GM10847 (cell line): ENCODE results near the gene PLEKHO2.
A peak's percentile ranks its signal among the peaks of the same experiment; 100 is the strongest.

Source experiments
- POLR2A ChIP-seq: IDR thresholded peaks from 2 replicates; pipeline ENCODE4 v1.6.1; 2011; ENCODE audit not compliant: insufficient read length; ENCODE audit errors: extremely low read depth

Gene PLEKHO2, protein sequence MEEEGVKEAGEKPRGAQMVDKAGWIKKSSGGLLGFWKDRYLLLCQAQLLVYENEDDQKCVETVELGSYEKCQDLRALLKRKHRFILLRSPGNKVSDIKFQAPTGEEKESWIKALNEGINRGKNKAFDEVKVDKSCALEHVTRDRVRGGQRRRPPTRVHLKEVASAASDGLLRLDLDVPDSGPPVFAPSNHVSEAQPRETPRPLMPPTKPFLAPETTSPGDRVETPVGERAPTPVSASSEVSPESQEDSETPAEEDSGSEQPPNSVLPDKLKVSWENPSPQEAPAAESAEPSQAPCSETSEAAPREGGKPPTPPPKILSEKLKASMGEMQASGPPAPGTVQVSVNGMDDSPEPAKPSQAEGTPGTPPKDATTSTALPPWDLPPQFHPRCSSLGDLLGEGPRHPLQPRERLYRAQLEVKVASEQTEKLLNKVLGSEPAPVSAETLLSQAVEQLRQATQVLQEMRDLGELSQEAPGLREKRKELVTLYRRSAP

DNA sequence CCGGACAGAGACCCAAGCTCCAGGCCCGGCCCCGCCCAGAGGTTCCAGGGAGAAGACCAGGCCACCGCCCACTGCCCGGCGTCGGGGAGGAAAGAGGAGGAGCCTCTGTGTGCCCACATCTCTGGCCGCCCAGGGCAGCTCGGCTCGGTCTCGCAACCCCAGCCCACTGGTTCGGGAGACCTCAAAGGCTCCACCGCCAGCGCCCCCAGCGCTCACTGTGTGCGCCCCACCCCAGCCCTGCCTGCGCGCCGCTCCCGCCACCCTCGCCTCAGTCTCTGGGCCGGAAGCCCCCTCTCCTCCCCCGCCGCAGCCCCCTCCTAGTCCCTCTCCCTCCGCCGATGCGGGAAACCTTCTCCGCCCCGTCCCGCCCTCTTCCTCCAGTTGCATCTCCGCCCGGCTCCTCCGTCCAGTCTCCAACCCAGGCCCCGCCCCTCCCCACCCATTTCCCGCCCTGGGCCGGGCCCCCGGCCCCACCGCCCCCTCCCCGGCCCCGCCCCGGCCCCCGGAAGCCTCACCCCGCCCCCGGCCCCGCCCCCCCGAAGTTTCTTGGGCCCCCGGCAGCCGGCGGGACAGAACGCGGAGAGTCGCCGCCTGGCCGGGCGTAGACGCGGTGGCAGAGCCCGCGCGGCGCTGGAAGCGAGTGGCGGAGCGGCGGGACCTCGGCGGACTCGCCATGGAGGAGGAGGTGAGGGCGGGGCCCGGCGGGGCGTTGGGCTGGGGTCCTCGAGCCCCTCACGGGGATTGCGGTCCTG is at the start of gene PLEKHO2:
TSS of gene PLEKHO2 (plus strand) at position 572 of the 752 bp plus-strand sequence. CDS start at position 674, 102 bp downstream.
- TF ChIP-seq POLR2A: peak; percentile 97

DNA sequence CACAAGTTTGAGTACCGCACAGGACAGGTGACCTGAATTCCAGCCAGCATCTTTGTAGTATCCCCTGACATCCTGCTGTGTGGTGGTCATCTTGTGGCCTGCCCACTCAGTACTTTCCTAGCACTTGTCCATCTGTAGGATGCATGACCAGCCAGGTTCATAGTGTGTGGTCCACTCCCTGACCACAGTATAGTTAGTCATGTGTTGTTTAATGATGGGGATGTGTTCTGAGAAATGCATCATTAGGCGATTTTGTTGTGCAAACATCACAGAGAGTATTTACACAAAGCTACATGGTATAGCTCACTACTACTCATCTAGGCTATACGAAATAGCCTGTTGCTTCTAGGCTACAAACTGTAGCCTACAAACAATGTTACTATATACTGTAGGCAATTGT is 49.4 kb upstream of the PLEKHO2 start:
- no peak for TF ChIP-seq POLR2A

DNA sequence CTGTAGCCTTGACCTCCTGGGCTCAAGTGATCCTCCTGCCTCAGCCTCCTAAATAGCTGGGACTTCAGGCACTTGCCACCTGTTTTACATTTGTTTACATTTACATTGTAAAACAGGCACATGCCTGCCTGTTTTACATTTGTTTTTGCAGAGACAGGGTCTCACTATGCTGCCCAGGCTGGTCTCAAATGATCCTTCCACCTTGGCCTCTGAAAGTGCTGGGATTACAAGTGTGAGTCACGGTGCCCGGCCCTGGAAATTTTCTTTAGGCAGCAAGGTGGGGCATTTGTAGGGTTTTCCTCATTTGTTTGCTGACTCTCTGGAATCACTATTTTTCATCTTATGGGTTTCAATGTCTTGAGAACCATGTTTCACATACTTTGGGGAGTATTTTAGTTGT is 41.2 kb upstream of the PLEKHO2 start:
- TF ChIP-seq POLR2A: no peak

DNA sequence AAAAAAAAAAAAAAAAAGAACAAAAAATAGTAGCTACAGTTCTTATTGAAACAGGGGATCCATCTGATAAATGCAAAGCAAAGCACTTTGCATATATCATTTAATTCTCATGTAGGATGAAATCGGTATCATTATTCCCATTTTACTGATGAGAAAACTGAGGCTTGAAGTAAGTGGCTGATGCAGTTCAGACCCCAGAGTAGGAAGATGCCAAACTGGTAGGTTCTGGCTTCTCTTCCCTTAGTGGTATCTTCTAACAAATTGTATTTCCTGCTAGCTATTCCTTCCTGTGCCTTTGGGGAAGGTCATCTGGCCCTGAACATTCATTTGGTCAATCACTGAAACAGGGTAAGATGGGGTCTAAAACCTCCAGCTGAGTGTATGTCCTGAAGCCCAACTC is 38.2 kb upstream of the PLEKHO2 start:
- no peak for TF ChIP-seq POLR2A

DNA sequence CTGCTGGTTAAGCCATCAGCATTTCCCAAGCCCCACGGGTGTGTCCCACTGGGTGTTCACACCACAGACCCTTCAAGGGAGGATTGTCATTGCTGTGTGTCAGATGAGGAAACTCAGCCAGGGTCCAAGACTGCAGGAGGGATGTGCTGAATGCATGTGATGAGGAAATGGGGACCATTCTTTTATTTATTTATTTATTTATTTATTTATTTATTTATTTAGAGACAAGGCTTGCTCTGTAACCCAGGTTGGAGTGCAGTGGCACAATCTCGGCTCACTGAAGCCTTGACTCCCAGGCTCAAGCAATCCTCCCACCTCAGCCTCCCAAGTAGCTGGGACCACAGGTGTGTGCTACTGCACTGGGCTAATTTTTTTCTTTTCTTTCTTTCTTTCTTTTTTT is 37.1 kb upstream of the PLEKHO2 start:
- no peak for TF ChIP-seq POLR2A

DNA sequence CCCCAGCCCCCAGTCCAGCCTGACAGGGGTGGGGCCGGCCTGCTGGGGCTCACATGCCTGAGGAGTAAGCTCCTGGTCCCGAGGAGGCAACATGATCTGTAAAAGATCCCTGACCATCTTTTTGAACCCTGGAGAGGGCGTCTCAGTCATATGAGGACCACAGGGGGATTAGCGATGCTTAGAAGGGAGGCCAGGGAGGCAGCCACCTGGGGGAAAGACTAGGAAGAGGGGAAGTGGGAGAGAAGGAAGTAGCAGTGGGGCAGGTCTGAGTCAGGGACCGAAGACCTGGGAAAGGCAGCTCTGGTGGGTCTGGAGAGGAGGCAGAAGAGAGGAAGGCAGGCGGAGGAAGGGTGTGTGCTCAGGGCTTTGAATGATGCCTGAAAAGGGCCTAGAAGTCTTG is 35.2 kb upstream of the PLEKHO2 start:
- TF ChIP-seq POLR2A: no peak

DNA sequence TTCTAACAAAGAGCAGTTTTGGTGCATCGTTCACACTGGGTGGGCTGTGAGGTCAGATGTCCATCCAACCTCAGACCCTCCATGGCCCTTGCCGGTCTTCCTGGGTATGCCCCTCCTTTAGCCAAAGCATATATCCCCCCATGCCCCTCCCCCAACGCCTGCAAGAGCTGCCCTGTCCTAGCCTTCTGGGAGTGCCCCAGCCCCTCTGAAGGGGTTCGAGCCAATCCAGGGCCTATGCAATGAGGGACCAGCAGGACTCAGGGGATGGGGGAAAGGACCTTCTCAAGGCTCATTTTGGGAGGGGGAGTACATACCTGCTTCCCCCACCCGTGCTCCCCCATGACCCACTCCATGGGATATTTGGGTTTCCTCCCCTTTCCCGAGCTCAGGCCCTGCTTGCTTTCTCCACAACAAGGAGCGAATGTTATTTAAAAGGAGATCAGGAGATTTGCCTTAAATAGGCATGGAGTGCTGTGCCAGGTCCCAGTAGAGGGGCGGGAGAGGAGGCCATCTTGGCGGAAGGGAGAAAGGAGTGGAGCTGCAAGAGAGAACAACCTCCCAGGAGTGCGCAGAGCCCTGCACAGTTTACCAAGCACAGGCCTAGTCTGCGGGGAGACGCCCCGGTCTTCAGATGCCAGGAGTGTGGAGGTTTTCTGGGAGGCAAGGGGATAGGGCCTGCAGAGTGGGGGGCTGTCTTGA is 34.5 kb upstream of the PLEKHO2 start:
- TF ChIP-seq POLR2A: no peak

DNA sequence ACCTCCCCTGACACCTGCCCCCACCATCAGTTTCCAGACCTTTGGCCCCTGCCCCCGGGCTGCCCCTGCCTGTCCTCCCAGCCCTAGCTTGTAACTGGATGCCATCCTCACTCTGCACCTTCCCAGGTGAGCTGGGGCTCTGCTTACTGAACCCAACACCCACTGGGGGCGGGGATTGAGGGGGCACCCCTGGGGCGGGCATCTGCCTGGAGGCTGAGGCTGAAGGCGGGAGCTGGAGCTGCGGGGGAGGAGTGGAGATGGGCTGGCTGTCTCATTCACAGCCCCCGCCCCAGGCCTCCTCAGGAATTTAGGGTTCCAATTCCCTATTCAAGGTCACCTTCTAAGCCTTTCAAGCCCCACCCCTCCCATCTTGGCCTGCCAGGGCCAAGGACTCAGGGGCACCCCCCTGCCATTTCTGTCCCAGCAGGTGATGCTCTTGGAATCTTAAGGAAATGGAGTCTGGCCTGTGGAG is 33.9 kb upstream of the PLEKHO2 start:
- TF ChIP-seq POLR2A: no peak

DNA sequence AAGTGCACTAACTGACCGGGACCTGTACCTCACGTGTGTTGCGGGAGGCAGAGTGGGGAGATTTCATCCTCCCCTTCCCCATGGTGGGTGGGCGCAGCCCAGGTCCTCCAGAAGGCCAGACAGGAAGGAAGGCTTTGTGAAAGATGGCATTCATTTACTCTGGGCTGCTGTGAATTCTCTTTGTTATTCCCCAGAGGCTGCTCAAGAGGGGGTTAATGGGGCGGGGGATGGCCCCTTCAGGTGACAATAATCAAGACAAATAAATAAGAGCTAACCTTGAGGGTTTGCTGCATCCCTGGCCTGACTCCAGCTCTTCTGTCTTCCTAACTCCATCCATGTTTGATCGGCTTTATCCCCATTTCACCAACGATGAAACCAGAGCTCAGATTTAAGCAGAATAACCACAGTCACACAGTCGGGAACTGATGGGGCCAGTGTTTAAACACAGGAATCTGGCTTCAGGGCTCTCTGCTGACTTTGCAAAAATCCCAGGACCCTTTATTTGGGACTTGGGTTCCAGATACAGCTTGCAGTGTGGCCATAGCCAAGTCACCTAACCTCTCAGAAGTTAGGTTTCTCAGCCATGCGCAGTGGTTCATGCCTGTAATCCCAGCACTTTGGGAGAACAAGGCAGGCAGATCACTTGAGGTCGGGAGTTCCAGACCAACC is 32.8 kb upstream of the PLEKHO2 start:
- TF ChIP-seq POLR2A: no peak

DNA sequence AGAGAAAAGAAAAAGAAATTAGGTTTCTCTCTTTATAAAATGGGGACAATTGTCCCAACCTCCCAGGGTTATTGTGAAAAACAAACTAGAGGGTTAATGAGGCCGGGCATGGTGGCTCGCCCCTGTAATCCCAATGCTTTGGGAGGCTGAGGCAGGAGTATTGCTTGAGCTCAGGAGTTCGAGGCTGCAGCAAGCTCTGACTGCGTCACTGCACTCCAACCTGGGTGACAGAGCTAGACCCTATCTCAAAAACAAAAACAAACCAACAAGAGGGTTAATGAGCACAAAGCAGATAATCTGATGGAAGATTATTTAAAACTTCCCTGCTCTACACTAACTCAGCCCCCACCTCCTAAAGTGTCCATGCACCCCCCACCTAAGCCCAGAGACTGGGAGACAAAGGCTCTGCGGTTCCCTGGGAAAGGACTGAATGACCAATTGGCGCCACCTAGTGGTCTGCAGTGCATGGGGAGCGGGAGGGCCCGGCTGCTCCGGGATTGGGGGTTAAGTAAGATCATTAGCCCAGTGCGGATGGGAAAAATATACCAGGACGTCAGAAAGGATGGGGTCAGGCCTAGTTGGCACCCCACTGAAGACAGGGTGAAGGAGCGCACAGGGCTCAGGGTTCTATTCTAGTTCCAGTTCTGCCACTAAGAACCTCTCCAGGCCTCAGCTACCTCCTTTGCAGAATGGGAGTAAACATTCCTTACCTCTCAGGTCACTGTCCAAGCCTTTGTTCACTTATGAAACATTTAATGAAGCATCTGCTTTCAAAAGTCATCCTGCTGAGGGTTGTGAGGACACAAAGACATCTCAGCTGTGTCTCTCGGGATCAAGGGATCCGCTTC is 31.8 kb upstream of the PLEKHO2 start:
- no peak for TF ChIP-seq POLR2A

DNA sequence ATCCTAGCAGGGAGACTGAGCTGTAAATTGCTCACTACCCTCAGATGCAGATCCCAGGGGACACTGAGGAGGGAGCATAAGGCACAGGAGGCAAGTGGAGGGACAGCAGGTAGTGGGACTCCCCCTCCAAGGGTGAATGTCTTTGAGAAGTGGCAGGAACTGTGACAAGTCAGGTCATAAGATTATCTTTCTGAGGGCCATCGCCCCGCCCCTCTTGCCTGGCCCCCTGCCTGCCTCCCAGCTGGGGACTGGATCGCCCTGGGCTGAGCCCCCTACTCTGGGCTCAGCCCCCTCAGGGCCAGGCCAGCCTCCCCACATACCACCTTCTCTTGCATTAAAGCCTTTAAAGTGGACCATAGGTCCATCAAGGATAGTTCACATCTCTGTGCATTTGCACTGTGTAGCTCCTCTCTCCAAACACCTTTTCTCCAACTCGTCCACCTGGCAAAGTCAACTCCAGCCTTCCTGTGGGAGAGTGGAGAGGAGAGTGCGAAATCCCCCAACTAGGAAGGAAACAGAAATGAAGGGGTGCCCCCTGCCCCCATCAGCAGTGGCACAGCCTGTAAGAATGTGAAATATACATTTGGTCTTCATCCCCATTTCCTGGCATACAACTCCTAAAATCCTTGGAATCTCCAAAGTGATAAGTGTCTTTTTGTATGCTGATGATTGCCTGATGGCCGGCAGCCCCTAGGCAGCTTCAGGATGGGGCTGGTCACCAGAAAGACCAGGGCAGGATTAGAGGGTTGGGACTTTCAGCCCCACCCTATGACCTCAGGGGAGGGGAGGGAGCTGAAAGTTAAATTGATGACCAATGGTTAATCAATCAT is 31.0 kb upstream of the PLEKHO2 start:
- TF ChIP-seq POLR2A: no peak

DNA sequence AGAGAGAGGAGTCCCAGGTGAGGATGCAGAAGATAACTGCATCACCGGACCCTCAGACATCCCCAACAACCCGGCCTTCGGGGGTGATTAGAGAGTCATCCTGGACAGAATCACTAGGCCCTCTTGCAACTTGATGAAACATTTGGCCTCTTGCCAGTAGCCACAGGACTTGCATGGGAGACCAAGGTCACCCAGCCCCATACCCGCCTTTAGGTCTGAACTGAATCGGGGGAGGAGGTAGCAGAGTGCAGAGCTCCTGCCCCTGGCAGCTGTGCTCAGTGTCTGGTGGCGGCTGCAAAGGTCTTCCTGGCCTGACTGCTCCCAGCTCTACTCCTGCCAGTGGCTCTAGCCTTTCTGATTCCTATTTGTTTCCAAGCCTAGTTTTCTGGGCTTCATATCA is 28.6 kb upstream of the PLEKHO2 start:
- no peak for TF ChIP-seq POLR2A

DNA sequence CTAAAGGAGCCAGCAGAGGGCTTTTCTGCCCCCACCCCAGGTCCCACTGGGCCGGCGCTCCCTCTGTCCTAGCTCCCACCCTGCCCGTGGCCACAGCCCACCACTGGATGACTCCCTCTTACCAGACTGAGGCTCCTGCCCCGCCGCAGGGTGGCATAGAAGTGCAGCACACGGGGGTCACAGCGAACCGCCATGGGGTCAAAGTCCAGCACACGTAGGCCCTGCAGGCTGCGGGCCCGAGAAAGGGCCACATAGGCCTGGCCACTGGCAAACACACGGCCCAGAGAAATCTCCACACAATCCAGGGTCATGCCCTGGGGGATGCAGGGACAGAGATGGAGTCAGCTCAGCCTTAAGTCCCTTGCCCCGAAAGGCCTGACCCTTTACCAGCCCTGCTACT is 25.3 kb upstream of the PLEKHO2 start:
- no peak for TF ChIP-seq POLR2A
